AG09309 (cell line): ENCODE results near the gene TNPO2.
"Not testable (repeated sequence)": the region's sequence is repeated elsewhere in the genome, so short reads cannot be mapped to it uniquely, and the experiment has no call there.

ENCODE experiments used
- DNase-seq: peaks from one replicate; pipeline ENCODE4 v3.0.0-alpha.2; 2010; ENCODE audit warnings: low read depth
- H3K4me3 ChIP-seq: 2 replicates; pipeline ENCODE4 v1.5.1; 2011; ENCODE audit warnings: mild to moderate bottlenecking, low read depth, low read length, moderate library complexity; ENCODE audit not compliant: control insufficient read depth
- TF ChIP-seq, protein P1 (sequence below): IDR thresholded peaks from 2 replicates; pipeline ENCODE4 v1.5.1; 2011; ENCODE audit warnings: mild to moderate bottlenecking, low read depth, low read length, inconsistent platforms; ENCODE audit not compliant: insufficient read depth, control insufficient read depth; ENCODE audit errors: missing control alignments

TNPO2 gene

DNA sequence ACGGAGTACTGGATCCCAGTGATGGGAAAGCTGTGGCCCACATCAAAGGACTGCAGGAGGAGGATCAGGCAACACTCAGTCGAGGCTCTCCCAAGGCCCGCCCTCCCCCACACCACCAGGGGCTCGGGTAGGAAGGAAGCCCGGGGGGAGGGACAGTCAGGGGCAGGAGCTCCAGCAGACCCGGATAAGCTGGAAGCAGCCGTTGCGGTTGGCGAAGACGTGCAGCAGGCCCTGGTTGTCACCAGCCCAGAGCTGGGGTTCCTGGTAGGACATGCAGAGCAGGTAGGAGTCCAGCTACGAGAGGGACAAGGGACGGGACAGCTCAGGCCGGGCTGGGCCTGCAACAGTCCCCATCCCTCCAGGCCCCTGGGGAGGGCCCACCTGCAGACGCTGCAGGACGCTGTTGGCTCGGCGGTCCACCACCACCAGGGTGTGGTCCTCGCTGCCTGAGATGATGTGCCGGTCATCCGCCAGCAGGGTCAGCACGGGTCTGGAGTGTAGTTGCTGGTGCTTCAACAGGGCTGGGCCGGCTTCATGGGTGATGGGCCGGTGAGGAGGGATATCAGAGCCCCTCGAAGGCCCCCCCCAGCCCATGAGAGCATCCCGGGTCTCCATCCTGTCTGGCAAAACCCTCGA is 34.0 kb downstream of the TNPO2 start:
- TF ChIP-seq, protein P1, sequence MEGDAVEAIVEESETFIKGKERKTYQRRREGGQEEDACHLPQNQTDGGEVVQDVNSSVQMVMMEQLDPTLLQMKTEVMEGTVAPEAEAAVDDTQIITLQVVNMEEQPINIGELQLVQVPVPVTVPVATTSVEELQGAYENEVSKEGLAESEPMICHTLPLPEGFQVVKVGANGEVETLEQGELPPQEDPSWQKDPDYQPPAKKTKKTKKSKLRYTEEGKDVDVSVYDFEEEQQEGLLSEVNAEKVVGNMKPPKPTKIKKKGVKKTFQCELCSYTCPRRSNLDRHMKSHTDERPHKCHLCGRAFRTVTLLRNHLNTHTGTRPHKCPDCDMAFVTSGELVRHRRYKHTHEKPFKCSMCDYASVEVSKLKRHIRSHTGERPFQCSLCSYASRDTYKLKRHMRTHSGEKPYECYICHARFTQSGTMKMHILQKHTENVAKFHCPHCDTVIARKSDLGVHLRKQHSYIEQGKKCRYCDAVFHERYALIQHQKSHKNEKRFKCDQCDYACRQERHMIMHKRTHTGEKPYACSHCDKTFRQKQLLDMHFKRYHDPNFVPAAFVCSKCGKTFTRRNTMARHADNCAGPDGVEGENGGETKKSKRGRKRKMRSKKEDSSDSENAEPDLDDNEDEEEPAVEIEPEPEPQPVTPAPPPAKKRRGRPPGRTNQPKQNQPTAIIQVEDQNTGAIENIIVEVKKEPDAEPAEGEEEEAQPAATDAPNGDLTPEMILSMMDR, result no peak
- no peak overlapping the region for H3K4me3 ChIP-seq
- no peak for DNase-seq

DNA sequence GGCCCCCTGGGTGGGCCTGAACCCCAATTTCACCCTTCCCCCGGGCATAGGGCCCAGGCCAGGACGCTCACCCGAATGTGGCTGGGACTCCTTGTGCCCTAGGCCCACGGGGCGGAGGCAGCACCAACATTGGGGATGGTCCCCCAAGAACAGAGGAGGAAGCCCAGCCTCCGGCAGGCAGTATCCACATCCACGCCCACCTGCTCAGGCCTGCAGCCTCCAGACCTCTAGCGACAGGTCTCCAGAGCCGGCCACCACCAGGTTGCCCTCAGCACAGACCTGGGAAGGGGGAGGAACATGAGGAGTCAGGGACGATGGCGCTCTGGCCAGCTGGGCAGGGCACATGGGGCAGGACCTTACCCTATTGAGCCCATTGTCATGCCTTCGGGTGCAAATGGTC is 34.7 kb downstream of the TNPO2 start:
- TF ChIP-seq, protein P1, result no peak
- DNase-seq, result no peak
- no peak overlapping the region for H3K4me3 ChIP-seq

DNA sequence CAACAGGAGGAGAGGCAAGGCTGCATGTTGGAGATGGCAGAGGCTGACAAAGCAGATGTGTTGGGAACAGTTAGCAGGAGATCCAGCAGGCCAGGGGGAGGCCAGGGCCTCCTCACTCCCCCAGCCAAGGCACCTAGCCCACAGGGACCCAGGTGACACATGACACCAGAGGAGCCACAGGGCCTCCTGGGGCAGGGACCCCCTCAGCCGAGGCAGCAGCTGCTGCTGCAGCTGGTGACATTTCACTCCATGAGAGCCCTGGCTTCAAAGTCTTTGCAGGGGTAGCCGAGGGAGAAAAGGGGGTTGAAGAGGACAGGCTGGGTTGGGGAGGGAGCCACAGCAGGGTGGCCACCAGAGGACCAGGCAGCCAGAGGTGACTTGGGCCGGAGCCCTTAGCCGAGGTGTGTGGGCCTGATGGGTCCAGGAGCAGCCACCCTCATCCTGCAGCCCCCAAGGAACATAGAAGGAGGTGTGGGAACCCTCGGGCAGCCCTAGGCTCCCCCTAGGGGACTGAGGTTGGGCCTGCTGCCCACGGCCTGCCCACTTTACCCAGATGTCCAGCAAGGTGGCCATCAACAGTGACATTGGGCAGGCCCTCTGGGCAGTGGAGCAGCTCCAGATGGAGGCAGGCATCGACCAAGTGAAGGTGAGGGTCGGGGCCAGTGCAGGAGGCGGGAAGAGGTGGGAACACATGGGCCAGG is 36.1 kb downstream of the TNPO2 start, which contains the start of gene GNG14:
Gene GNG14, plus strand, starts transcription at position 503 of the 701 bp plus-strand sequence. Its CDS starts 51 bp downstream, at position 554.
- DNase-seq, result no peak
- TF ChIP-seq, protein P1, result no peak
- H3K4me3 ChIP-seq, result no peak within 1 kb of the TSS

DNA sequence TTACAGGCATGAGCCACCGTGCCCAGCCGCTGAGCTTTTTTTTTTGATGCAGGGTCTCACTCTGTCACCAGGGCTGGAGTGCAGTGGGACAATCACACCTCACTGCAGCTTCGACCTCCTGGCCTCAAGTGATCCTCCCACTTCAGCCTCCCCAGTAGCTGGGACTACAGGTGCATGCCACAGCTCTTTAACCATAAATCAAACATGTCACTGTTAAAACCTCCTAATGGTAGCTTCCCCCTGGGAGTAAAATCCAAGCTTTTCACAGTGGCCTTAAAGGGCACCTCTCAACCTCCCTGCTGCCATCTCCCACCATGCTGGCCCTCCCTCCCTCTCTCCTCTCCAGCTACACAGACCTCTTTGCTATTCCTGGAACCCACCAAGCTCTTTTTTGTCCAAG is 37.9 kb downstream of the TNPO2 start:
- TF ChIP-seq, protein P1, result no peak
- no peak overlapping the region for H3K4me3 ChIP-seq
- DNase-seq, result no peak

DNA sequence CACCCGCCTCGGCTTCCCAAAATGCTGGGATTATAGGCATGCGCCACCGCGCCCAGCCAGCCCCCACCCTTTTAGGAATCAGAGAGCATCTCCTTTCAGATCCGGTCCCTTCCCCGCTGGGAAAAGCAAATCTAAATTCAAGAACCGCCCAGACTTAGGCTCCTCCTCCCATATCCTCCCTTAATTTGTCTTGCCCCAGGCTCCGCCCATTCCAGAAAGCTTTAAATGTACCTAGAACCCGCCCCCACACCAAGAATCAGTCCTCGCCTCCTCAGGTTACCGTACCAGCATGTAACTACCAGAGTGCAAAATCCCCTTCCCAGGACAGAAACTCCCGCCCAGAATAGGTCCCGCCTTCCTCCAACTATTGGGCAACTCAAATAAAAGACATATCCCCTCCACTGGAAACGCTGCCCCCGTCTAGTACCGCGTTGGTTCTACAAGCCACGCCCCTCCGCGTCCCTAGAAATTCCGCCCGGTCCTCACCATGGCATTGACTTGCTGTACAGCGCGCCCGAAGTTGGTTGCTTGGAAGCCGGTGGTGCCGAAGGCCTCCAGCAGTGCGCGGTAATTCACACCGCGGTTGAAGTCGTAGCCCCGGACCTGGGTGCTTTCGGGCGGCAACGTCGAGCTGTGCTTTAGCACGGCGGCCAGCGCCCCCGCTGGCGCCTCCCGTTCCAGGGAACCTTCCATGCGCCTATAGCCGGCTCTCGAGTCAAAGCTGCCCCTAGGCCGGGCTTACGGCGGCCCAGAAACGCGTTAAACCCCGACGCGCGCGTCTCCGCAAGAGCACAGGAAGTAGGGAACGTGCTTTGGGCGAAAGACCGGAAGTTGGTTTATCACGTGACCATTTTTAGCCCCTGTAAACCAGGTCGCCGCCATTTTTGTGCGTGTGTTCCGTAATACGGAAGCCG is 42.4 kb downstream of the TNPO2 start, which contains the start of gene DHPS:
Gene DHPS, minus strand, starts transcription at position 807 of the 914 bp plus-strand sequence. Its CDS starts 114 bp downstream, at position 693.
- TF ChIP-seq, protein P1, result no peak
- H3K4me3 ChIP-seq, result peak within 1 kb of the TSS; percentile 60
- DNase-seq, result peak; percentile 91

DNA sequence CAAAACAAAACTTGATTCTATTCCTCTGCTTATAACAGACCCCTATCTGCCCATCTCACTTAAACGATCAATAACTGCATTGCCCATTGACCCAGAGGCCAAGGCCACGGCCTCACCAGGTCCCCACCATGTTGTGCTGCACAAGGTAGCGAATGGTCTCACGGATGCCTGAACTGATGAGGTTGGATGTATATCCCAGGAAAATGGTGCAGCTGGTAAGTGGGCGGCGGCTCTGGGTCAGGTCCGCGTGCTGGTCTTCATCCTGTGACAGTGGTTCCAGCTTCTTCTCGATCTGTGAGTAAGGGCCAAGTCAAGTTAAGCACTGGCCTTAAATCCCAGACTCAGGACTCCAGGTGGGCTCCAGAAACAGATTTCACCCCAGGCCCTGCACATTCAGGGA is 43.7 kb downstream of the TNPO2 start:
- TF ChIP-seq, protein P1, result no peak
- DNase-seq, result no peak
- H3K4me3 ChIP-seq, result no peak overlapping the region

DNA sequence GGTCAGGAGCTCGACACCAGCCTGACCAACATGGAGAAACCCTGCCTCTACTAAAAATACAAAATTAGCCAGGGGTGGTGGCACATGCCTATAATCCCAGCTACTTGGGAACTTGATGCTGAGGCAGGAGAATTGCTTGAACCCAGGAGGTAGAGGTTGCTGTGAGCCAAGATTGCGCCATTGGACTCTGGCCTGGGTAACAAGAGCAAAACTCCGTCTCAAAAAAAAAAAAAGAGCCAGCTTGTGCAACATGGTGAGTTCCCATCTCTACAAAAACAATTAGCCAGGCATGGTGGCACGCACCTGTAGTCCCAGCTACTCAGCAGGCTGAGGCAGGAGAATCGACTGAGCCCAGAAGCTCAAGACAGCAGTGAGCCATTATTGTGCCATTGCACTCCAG is 45.7 kb downstream of the TNPO2 start:
- not testable (repeated sequence) for H3K4me3 ChIP-seq, DNase-seq
